OCI-LY7 (cell line): ENCODE measurements around the gene PYGL.
"Not testable (repeated sequence)": the region's sequence is repeated elsewhere in the genome, so short reads cannot be mapped to it uniquely, and the experiment has no call there.

Experiments
- EZH2phosphoT487 ChIP-seq: fragments of 200-600 bp; sonication (generic); IDR thresholded peaks from 2 replicates; pipeline ENCODE4 v1.6.1; 2018; ENCODE audit warnings: low read depth, borderline replicate concordance, mild to moderate bottlenecking, mixed run types, antibody characterized with exemption, low read length, moderate library complexity, mixed read lengths
- TF ChIP-seq, protein P1 (sequence below): fragments of 200-600 bp; sonication (generic); conservative IDR thresholded peaks from 2 replicates; pipeline ENCODE4 v1.5.1; 2014; ENCODE audit warnings: mild to moderate bottlenecking, antibody characterized with exemption, low read length, moderate library complexity, mixed read lengths

DNA sequence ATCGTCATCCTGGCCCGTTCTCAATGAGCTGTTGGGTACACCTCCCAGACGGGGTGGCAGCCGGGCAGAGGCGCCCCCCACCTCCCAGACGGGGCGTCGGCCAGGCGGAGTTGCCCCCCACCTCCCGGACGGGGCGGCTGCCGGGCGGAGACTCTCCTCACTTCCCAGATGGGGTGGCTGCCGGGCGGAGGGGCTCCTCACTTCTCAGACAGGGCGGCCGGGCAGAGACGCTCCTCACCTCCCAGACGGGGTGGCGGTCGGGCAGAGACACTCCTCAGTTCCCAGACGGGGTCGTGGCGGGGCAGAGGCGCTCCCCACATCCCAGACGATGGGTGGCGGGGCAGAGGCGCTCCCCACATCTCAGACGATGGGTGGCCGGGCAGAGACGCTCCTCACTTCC lies 12.1 kb upstream of the PYGL start:
- TF ChIP-seq, protein P1, sequence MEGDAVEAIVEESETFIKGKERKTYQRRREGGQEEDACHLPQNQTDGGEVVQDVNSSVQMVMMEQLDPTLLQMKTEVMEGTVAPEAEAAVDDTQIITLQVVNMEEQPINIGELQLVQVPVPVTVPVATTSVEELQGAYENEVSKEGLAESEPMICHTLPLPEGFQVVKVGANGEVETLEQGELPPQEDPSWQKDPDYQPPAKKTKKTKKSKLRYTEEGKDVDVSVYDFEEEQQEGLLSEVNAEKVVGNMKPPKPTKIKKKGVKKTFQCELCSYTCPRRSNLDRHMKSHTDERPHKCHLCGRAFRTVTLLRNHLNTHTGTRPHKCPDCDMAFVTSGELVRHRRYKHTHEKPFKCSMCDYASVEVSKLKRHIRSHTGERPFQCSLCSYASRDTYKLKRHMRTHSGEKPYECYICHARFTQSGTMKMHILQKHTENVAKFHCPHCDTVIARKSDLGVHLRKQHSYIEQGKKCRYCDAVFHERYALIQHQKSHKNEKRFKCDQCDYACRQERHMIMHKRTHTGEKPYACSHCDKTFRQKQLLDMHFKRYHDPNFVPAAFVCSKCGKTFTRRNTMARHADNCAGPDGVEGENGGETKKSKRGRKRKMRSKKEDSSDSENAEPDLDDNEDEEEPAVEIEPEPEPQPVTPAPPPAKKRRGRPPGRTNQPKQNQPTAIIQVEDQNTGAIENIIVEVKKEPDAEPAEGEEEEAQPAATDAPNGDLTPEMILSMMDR: not testable (repeated sequence)
- TF ChIP-seq EZH2phosphoT487: not testable (repeated sequence)
